NCI-H510A (cell line): ENCODE data around the gene RAB19.
"Not testable (repeated sequence)": the region's sequence is repeated elsewhere in the genome, so short reads cannot be mapped to it uniquely, and the experiment has no call there.

Experiments used
- DNase-seq: peaks from one replicate; lab custom pipeline; 2025; lab: John Stamatoyannopoulos, UW

RAB19 gene

GRCh38 chr7:140402178-140402835, 1.6 kb upstream of the RAB19 start:
- no peak for DNase-seq

DNA sequence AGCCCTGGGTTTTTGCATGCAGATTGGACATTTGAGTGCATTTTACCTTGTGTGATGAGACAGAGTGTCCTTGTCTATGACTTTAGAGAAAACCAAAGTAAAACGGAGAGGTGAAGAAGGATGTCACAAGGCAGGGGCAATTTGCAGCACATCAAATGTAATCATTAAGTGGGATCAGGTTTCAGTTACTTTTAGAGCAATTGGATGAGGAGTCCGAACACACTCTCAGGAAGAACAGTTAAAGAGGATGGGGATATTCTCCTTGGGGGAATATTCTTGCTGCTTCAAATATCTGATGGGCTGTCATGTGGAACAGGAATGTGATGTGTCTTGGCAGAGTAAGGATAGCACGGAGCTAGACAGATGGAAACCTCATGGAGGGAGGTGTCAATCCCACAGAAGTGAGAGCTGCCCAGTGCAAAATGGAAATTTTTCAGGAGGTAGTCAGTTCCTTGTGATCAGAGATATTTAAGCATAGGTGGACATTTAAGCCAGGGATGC, 757 bp downstream of the RAB19 start:
- no peak for DNase-seq

- DNase-seq = no peak
Measured at GRCh38 chr7:140415361-140415760, 11.5 kb downstream of the RAB19 start.

DNA sequence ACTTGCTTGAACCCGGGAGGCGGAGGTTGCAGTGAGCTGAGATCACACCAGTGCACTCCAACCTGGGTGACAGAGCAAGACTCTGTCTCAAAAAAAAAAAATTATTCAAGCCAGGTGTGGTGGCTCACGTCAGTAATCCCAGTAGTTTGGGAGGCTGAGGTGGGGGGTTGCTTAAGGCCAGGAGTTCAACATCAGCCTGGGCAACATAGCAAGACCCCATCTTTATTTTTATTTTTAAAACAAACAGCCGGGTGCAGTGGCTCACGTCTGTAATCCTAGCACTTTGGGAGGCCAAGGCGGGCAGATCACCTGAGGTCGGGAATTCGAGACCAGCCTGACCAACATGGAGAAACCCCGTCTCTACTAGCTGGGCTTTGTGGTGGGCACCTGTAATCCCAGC, 12.0 kb downstream of the RAB19 start:
- not testable (repeated sequence) for DNase-seq

- DNase-seq = peak; percentile 18
Measured at GRCh38 chr7:140416560-140416959, 12.7 kb downstream of the RAB19 start.

DNA sequence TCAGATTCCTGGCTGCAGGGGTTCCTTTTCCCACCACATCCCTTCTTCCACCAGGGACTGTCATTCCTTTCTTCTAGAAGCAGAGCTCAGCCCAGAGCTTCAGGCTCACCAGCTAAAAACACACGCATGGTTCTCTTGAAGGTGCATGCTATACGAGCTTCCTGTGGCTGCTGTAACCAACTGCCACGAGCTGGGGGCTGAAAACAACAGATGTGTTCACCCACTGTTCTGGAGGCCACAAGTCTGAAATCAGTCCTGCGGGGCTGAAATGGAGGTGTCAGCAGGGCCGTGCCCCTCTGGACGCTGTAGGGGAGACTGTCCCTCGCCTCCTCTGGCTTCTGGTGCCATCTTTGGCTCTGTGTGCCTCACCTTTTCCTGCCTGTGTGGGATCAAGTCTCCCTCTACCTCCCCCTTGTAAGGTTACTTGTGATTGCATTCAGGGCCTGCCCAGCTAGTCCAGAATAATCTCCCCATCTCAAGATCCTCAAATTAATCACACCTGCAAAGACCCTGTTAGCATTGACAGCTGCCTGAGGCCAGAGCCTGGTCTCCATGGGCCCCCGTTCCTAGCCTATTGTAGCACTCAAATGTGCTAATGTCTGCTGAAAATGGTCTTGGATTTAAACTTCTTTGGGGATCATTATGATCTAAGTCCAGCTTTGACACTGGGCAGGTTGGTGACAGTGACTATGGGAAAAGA, 13.7 kb downstream of the RAB19 start:
- peak; percentile 31 for DNase-seq

DNA sequence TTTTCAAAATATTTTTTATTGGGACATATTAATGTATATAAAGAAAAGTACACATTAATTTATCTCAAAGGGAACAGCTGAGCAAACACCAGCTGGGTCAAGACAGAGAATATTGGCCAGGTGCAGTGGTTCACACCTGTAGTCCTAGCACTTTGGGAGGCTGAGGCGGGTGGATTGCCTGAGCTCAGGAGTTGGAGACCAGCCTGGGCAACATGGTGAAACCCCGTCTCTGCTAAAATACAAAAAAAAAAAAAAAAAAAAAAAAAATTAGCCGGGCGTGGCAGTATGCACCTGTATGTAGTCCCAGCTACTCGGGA, 14.3 kb downstream of the RAB19 start:
- peak; percentile 32 for DNase-seq

- no peak for DNase-seq
Measured at GRCh38 chr7:140418653-140419052, 14.8 kb downstream of the RAB19 start.

- DNase-seq = no peak
Measured at GRCh38 chr7:140421521-140421920, 17.7 kb downstream of the RAB19 start.

GRCh38 chr7:140423501-140423900, 19.6 kb downstream of the RAB19 start:
- DNase-seq = no peak

GRCh38 chr7:140425718-140426117, 21.9 kb downstream of the RAB19 start:
- DNase-seq = no peak

DNA sequence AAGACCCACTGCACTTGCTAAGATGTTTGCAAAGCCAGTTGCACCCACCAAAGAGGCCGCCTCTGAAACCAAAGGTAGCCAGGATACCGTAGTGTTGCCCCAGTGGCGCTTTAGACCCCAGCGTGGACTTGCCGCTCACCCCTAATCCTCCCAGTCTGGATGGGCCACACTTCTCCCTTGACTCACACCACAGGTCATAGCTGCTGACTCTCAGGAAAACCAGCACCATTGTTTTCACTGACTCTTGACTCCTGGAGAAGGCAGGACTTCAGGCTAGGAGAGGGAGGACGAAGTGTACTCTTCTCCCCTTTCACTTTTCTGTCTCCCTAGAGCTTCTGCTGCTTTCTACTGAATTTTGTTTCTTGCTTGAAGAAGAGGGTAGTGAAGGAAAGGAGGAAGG, 22.3 kb downstream of the RAB19 start:
- DNase-seq = no peak

GRCh38 chr7:140433396-140433795, 29.5 kb downstream of the RAB19 start:
- DNase-seq = no peak

DNA sequence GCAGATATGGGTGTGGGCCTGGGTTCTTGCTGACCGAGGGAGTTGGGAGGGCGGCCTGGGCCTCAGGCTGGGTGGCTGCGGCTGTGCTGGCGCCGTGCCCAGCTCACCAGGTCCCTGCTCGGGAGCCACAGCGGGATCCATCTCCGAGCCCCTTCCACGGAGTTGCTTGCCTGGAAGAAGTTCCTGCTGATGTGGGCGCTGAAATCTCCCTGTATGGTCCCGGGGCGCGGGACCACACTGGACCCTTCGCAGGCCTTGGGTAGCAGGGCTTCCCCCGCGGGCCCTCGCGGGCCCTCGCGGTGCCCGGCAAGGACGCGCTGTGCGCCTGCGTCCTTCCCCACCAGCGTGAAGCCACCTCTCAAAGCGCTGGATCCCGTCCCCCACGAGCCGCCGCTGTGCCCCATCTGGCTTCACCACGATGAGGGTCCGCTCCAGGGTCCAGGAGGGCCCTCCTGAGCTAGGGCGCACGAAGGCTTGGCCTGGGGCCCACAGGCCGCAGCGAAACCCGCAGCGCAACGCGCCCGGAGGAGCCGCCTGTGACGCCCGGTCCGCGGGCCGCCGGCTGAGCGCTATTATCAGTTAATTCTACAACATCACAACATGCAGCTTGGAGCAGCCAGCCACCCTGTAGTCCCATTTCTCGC, 31.5 kb downstream of the RAB19 start:
- no peak for DNase-seq

GRCh38 chr7:140439359-140439758, 35.5 kb downstream of the RAB19 start:
- no peak for DNase-seq

DNA sequence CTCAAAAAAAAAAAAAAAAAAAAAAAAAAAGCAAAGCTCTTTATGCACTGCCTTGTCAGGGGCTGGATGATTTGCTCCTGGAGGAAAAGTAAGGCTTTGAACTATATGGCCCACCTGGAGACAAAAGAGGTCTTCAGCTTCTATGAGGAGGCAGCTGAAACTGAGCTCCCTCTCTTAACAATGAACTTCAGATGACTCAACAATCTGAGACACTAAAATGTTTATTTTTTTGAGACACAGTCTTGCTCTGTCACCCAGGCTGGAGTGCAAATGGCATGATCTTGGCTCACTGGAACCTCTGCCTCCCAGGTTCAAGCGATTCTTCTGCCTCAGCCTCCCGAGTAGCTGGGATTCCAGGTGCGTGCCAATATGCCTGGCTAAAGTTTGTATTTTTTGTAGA, 36.7 kb downstream of the RAB19 start:
- DNase-seq = no peak

DNA sequence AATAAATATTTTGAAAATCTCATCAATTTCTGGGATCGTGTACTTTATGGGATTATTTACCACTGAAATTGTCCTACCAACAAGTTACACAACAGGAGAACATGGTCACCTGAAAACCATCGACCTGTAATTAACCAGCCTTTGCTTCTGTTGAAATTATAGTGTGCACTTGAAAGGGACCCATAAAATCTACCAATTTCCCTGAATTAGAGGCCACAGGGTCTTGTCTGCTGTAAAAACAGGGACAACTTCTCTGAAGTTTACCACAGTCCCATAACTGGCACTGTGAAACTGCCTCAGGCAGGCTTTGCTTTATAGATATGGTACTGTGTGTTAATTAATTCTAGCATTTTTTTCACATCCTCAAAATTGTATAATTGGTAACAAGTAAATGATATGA, 37.7 kb downstream of the RAB19 start:
- DNase-seq = no peak

DNA sequence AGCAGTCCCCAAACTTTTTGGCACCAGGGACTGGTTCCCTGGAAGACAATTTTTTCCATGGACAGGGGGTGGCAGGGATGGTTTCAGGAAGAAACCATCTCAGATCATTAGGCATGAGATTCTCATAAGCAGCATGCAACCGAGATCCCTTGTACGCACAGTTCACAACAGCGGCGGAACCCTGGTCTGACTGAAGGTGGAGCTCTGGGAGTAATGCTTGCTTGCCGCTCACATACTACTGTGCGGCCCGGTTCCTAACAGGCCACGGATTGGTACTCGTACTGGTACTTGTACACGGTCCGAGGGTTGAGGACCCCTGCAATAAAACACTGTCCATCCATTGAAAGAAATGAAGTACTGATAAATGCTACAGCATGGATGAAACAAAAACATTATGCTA, 42.6 kb downstream of the RAB19 start:
- no peak for DNase-seq

DNA sequence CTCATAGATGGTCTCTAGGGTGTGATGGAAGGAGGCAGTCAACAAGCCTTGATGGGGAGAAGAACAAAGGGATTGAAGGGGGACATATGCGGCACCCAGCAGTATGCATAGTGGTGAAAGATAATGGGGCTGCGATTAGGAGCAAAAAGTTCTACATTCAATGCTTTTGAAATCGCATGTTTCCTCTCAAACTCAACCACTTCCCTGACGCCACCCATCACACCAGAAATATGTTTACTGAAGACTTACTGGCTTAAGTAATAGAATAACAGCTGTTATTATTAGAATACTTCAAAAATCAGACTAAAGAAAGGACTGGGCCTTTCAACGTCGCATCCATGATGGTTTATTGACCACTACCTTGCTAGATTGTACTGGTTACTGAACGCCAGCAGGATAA, 44.0 kb downstream of the RAB19 start:
- DNase-seq = no peak

- no peak for DNase-seq
Measured at GRCh38 chr7:140448781-140449480, 45.1 kb downstream of the RAB19 start.

- no peak for DNase-seq
Measured at GRCh38 chr7:140451716-140452115, 47.9 kb downstream of the RAB19 start.

DNA sequence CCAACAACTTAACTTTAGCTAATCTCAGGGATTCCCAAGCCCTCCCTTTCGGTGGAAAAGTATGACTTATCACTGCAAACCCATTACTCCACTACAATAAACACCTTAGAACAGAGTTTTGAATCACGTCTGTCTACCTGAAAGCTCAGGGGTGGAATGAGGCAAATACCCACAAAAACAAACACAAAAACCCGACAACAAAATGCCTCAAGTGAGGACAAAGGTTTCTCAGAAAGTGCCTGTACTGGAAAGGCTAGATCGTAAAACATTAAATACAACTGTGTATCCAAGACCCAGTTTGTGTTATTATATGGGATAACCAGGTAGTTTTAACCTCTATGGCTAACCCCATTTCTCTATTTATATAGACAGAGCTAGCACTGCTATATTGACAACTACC, 49.4 kb downstream of the RAB19 start:
- DNase-seq = no peak
